GM15510 (cell line): Measurements from ENCODE around the gene GPRC5C.

ENCODE experiments used
- POLR2A ChIP-seq: IDR thresholded peaks from 3 replicates; pipeline ENCODE4 v1.6.1; 2011; ENCODE audit warnings: borderline replicate concordance; ENCODE audit not compliant: insufficient read length; ENCODE audit errors: extremely low read depth

Gene GPRC5C

DNA sequence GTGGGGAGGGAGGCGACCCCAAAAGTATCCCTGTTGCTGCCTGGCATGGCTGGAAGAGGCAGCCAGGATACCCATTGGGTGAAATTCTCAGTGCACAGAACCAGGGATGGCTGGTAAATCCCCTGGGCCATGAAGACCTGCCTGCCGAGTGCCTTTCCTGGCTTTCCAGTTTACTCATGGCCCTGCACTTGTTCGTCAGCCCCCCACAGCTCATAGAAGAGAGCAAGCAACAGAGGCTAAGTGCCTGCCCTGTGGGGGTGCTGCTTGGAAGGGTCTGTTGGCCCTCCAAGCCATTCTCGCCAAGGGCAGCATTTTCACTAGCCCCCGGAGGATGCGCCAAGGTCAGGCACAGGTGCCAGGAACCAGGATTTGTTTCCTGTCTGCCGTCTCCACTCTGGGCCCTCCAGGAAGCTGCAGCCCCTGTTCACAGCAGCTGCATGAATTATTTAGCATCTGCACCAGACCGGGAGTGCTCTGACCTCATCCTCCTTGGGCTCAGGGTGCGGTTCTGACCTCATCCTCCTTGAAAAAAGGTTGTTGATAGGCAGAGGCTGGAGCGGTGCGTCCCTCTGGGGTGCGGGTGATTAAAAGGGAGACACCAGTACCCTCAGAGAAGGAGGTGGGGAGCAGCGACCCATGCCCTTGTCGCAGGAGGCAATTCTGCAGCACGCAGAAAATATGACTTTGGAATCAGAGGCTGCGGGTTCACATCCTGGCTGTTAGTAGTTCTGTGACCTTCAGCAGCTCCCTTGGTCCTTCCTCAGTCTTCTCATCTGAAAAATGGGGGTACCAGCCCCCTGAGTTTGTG is 20.3 kb downstream of the GPRC5C start:
- TF ChIP-seq POLR2A = no peak

DNA sequence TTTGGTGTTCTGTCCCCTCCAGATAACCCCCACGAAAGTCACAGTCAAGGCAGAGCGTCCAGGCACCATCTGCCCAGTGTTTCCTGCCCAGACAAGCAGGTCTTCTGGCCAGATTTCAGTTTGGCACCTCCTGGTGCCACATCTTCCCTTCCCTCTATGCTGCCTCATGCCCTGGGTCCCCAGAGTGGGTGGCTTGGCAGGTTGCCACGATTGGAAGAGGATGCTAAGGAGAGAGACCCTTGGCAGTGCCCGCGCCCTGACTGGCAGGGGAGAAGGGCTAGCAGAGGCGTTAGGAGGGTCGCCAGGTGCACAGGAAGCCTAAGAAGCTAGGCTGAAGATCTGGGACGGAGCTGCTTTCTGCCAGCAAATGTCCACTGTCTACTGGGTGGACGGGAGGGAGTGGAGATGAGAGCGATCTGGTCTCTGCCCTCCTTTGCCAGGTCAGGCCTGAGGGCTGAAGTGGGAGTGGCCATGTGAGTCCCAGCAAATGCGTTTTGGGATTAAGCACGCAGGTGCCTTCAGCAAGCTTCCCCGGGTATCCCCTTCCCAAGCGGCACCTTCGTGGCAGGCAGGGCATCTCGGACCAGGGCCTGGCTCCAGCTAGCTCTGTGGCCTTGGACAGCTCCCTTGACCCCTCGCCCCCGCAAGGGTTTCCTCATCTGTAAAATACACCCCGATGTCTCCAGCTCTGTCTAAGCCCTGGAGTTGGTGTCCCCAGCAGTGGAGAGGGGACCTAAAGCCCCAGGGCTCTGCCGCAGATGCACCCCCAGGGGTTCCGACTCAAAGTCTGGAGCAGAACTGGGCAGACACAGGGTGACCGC is 21.2 kb downstream of the GPRC5C start:
- no peak for TF ChIP-seq POLR2A

DNA sequence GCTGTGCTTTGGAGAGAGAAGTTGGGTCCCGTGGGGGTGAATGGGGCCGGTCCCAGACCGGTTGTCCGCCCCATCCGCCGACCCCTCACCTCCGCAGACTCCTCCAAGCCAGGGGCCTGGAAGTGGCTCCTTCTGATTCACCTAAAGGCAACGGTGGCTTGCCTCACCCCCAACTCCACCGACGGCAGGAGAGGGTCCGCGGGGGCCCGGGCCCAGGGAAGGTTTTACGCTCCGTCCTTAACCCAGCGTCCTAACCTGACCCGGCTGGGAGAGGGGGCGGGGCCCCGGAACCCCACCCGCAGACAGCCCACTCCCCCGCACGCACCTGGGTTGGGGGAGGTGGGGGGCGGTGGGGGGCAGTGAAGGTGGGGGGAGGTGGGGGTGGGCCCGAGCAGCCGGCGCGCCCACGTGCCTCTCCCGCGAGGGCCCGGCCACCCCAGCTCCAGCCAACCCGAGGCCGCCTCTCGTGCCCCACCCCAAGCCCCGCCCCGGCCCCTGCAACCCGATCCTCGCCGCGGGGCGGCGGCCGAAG is 21.8 kb downstream of the GPRC5C start:
- no peak for TF ChIP-seq POLR2A

DNA sequence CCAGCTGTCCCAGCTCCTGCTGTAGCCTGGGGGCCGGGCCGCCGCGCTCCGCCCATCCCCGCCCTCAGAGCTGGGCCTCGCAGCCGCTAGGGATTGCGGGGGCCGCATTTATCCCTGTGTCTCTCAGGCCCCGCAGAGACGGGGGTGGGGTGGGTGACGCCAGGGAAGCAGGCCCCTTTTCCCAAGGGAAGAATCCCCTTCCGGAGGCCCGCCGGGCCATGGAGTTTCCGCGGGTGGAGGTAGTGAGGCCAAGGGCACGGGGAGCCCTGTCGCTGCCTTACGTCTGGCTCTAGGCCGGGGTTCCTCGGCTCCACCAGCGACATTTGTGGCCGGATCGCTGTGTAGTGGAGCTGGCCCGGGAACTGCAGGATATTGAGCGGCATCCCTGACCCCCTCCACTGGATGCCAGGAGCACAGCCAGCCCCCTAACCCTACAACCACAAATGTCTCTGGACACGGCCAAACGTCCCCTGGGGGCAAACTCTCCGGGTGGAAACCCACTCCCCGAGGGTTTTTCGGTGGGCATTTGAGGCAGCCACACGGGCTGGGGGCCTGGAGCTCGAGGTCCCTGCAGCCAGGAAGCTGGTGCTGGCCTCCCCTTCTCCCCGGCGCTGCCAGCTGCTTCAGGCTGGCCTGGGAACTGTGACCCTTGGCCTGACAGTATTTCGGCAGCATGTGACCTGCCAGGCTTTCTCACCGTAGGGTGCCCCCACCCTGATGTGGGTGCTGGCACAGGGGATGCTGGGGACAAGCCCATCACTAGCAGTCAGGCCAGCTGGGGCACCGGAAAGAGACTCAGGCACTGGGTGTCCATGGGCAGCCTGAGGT is 22.5 kb downstream of the GPRC5C start:
- TF ChIP-seq POLR2A = no peak

DNA sequence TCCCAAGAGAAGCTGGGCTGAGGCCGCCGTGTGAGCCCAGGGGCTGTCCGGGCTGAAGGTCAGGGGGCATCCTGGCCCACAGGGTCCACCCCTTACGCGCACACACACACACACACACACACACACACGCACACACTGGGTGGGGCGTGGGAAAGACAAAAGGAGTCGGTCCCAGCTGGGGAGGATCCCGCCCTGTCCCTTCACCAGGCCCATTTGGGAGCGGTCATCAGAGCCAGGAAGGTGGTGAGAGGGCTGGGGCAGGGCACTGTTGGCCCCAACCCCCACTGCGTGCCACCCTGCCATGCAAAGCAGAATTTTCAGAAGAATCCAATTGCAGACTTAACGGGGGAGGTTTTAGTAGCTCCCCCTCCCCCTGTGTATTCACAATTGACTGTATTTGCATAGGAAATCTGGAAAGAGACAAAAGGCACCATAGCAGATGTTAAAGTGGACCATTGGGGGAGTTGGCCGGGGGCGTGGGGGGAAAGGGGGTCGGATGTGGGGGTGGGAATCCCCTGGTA is 23.2 kb downstream of the GPRC5C start:
- TF ChIP-seq POLR2A = no peak

DNA sequence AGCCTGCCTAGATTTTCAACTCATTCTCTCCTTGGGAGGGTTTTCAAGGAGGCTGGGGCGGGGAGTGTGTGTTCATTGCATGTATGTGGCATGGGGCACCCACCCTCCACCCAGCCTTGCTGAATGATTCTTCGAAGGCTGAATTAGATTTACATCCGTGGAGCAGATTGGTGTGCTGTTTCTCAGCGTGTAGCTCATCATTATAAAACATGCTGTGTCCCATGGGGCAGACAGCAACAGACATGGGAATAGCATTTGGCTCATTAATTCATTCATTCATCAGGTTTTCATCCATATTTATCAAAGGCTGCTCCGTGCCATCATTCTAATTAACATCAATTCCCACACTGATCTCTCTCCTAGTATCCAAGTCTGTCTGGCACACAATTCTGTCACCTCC is 23.9 kb downstream of the GPRC5C start:
- no peak for TF ChIP-seq POLR2A

DNA sequence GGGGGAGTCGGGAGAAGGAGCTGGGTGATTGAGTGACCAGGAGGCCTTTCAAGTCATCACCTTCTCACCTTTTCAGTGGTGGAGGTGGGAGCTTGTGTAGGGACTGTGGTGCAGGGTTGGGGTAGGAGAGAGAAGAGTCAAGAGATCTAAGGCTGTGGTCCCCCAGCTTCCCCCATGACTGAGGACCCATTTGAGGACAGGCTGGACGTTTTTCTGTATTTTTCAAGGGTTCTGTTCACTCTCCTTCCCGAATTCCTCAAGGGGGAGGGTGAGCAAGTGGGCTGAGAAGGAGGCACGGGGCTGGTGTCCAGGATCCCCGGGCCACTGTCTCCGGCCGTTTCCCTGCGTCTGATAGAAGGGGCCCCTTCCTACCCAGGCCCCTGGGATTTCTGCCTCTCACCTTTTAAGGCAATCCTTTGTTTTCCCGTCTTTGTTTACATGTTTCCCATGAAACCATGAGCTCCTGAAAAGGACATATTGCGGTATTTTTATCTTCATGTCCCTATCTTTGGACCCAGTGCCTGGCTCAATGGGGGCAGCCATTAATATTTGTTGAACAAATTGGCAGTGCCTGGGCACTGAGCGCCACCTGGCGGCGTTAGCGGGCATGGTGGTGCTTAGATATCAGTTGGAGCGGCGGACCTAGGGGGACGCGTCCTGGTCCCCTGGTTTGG is 25.4 kb downstream of the GPRC5C start:
- TF ChIP-seq POLR2A = no peak

DNA sequence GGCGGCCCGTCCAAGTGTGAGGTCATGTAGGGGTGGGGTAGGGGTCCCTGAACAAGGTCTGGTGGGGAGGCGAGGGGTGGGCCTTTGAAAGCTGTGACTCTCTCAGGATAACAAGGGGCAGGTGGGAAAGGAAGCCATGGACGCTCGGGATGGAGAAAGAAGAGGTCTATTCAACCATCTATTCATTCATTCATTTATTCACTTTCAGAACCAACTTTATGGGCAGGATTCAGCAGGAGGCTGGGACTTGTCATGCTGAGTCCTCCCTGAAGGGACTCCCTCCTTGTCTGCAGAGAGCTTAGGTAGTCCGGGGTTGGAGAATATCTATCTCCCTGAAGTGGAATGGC is 25.9 kb downstream of the GPRC5C start:
- TF ChIP-seq POLR2A = no peak

DNA sequence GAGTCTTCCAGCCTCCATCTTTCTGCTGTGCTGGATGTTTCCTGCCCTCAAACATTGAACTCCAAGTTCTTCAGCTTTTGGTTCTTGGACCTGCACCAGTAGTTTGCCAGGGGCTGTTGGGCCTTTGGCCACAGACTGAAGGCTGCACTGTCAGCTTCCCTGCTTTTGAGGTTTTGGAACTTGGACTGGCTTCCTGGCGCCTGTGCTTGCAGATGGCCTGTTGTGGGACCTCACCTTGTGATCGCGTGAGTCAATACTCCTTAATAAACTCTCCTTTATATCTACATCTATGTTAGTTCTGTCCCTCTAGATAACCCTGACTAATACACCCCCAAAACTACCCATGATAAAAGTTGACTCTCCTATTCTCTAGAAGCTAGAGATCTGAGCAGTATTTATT is 26.9 kb downstream of the GPRC5C start:
- TF ChIP-seq POLR2A = no peak

DNA sequence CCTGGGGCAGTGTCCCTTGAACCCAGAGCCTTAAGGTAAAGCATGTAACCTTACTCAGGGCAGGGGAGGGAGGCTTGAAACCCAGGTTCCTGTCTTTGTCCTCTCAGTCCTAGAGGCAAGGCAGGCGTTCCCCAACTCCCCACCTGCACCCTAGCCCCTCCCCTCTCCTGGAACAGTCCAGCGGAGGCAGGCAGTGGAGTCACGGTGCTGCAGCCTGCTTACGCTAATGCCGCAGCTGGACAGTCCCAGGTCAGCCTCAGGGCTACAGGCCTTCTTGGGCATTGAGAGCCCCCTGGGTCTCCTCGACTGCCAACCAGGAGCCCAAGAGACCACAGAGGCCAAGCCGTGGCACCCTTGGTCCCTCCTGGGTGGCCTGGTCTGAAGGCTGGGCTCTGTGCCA is 27.7 kb downstream of the GPRC5C start:
- no peak for TF ChIP-seq POLR2A

DNA sequence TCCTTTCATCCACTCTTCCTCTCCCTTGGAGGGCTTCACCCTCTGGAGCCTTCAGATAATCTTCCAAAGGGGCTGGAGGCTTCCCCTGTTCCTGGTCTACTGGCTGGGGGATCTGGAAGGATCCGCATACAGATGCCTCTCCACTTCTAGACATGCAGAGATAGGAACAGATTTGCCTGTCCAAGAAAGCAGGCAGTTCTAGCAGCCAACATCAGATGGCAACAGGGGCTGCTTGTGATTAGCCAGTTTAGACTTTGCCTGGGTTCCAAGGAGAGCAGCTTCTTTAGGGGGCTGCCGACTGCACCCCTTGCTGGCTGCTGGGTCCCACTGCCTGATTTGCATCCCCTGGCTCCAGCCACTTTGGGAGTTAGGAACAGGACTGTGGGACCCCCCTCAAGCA is 28.4 kb downstream of the GPRC5C start:
- no peak for TF ChIP-seq POLR2A

DNA sequence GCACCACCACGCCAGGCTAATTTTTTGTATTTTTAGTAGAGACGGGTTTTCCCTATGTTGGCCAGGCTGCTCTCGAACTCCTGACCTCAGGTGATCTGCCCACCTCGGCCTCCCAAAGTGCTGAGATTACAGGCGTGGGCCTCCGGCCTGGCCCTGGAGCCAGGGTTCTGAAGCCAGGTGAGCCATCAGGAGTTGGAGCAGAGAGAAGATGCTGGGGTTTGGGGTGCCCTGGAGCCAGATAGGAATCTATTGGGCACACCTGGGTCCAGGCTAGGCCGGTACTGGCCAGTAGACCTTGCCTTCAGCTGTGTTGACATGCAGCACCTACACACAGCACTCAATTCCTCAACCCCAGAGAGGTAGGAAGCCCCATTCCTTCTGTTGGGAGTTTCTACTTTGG is 29.1 kb downstream of the GPRC5C start:
- TF ChIP-seq POLR2A = no peak

DNA sequence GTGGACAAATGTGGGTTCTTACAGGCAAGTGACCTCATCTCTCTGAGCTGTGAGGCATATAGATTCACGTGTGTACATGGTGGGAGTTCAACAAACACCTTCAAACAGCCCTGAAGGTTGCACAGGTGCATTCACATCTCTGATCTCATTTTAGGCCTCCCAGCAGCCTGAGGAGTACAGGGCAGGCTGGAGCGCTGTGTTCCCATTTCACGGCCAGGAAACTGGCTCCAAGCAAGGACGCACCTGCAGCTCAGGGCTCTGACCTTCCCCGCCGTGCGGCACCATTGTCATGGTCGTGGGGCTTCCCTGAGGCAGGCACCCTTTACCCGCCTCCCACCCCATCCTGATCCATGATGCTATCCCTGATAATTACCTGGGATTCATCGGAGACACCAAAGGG is 29.7 kb downstream of the GPRC5C start:
- TF ChIP-seq POLR2A = no peak

DNA sequence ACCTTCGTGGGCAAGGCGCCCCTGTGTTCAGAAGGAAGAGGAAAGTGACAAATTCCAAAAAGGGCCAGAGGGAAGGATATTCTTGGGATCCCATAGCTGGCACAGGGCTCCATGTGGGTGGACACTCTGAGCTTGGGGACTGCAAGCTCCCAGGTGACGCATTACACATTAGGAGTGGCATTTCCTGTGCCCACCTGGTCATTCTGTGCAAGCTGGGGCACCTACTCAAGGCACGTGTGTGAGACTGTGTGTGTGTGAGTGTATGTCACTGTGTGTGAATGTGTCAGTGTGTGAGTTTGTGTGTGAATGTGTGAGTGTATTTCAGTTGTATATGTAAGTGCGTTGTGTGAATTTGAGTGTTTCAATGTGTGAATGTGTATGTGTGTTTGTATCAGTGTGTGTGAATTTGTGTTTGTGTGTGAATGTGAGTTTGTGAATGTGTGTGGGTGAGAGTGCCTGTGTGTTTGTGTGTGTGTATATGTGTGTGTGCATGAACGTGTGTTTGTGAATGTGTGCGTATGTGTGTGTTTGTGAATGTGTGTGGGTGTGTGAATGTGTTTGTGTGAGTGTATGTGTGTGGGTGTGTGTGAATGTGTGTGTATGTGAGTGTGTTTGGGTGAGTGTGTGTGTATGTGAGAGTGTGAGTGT is 33.0 kb downstream of the GPRC5C start:
- TF ChIP-seq POLR2A = no peak
